CD4-positive, CD25-positive, alpha-beta regulatory T cell (primary cell): ENCODE data around the gene CYTIP. TPM values are rescaled to one million over a fixed set of nuclear protein-coding genes. Genes with fewer than 3 reads are reported as not detected.

Source experiments
- ATAC-seq, 2 donors: fragments of 150-1000 bp; cut with Tn5 transposase; one replicate each; pipeline ENCODE4 v1.10.0; 2021; ENCODE audit warnings: low read depth in 2 of 2, moderate number of reproducible peaks in 2 of 2, moderate library complexity in 1 of 2
- DNase-seq, 3 donors: peaks; one replicate each; pipeline versions ENCODE4 v3.0.0 to v3.0.0-alpha.2; 2012 to 2022; ENCODE audit warnings: mixed read lengths in 1 of 3
- H3K27ac ChIP-seq: one replicate; pipeline ENCODE4 v1.7.0; 2013; ENCODE audit warnings: mild to moderate bottlenecking, low read length; ENCODE audit not compliant: insufficient read depth, poor library complexity, severe bottlenecking
- H3K27me3 ChIP-seq: one replicate; pipeline ENCODE4 v1.7.0; 2013; ENCODE audit warnings: low read length; ENCODE audit not compliant: control insufficient read depth, insufficient read depth
- H3K36me3 ChIP-seq: one replicate; pipeline ENCODE4 v1.7.0; 2013; ENCODE audit warnings: mild to moderate bottlenecking, low read length, moderate library complexity; ENCODE audit not compliant: control insufficient read depth, insufficient read depth
- H3K4me1 ChIP-seq: 2 replicates; pipeline ENCODE4 v1.7.0; 2013; ENCODE audit warnings: mild to moderate bottlenecking, low read length; ENCODE audit not compliant: insufficient read depth, control insufficient read depth, poor library complexity, severe bottlenecking
- H3K4me3 ChIP-seq: one replicate; pipeline ENCODE4 v1.7.0; 2013; ENCODE audit warnings: low read depth, mild to moderate bottlenecking, low read length, moderate library complexity
- H3K9me3 ChIP-seq, 2 experiments: 1 replicate in 1 of 2; 2 replicates in 1 of 2; pipeline ENCODE4 v1.7.0; 2013; ENCODE audit warnings: low read length in 2 of 2, mild to moderate bottlenecking in 1 of 2, moderate library complexity in 1 of 2; ENCODE audit not compliant: control insufficient read depth in 2 of 2
- H3K27ac Mint-ChIP-seq, 3 donors: one replicate each; pipeline ENCODE4 v1.8.0; 2020 to 2022; ENCODE audit warnings: mild to moderate bottlenecking in 3 of 3, mixed read lengths in 3 of 3, moderate library complexity in 2 of 3
- H3K27me3 Mint-ChIP-seq: one replicate; pipeline ENCODE4 v1.8.0; 2022; ENCODE audit warnings: mild to moderate bottlenecking, mixed read lengths
- H3K36me3 Mint-ChIP-seq: one replicate; pipeline ENCODE4 v1.8.0; 2020; ENCODE audit warnings: mixed read lengths
- H3K4me1 Mint-ChIP-seq, 4 donors: one replicate each; pipeline ENCODE4 v1.8.0; 2020 to 2022; ENCODE audit warnings: mixed read lengths in 4 of 4, mild to moderate bottlenecking in 1 of 4
- H3K4me3 Mint-ChIP-seq, 4 donors: one replicate each; pipeline ENCODE4 v1.8.0; 2020 to 2022; ENCODE audit warnings: mild to moderate bottlenecking in 4 of 4, mixed read lengths in 4 of 4, moderate library complexity in 3 of 4
- H3K9me3 Mint-ChIP-seq, 7 donors: one replicate each; pipeline ENCODE4 v1.8.0; 2020 to 2022; ENCODE audit warnings: mixed read lengths in 7 of 7, mild to moderate bottlenecking in 3 of 7, moderate library complexity in 2 of 7
- polyA plus RNA-seq, 4 donors: library from polyadenylated mRNA; unstranded; fragments of 300-500 nt; fragmentation: Illumina TruSeq; gene quantifications; one replicate each; pipeline ENCODE4 v1.2.3, GENCODE V29; 2021
- total RNA-seq: library from RNA; stranded (reverse); gene quantifications from one replicate; pipeline ENCODE4 v1.2.3, GENCODE V29; 2022

The CYTIP gene
- total and polyA plus RNA-seq, 5 donors from 2014 or later = 123 to 454 (median 173) TPM

DNA sequence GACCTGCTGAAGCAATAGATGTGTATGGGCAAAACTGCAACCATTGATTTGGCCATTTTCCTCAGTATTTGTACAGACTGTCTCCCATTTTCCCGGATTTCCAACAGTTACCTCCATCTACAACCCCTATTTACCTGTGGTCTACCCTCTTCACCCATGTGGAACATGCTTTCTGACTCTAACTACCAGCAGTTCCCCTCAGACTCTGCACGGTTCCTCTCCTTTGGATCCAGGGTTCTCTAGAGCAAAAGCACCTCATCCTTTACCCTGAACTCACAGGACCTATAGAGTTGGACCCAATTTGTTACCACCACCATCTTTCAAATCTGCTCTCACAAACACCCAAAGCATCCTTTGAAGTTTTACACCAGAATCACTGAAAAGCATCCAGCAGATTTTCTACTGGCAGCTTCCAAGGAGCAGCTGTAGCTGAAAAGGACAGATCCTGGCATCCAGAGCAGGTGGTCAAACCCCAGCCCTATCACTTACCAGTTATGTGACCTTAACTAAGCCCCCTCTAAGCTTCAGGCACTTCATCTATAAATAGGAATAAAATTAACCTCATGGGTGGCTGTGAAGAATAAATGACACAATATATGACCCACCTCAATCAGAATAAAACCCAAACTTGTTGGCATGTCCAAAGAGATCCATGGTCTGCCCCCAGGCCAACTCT is 15.3 kb downstream of the CYTIP start:
- H3K27ac Mint-ChIP-seq = peak overlapping the region; percentile 92 to 99 (median 96)
- H3K27me3 ChIP-seq = no peaks in the 10 kb centered on the region
- H3K9me3 ChIP-seq = peaks cover 13 to 17% of the 10 kb centered on the region in 2 experiments
- H3K4me1 ChIP-seq = peaks cover 52% of the 10 kb centered on the region
- H3K4me1 Mint-ChIP-seq = peaks cover 60 to 88% (median 77%) of the 10 kb centered on the region in 4 donors
- peaks cover 84% of the 10 kb centered on the region for H3K36me3 Mint-ChIP-seq
- H3K27ac ChIP-seq = peak overlapping the region; percentile 2
- no peak for ATAC-seq
- H3K4me3 ChIP-seq = peak overlapping the region; percentile 39
- peak overlapping the region in 3 of 4 donors; percentile 14 to 84 (median 61) for H3K4me3 Mint-ChIP-seq
- H3K36me3 ChIP-seq = peaks cover 98% of the 10 kb centered on the region
- H3K9me3 Mint-ChIP-seq = peaks cover 0 to 14% (median 4%) of the 10 kb centered on the region in 7 donors
- no peaks in the 10 kb centered on the region for H3K27me3 Mint-ChIP-seq
- DNase-seq = no peak

GRCh38 chr2:157427922-157428303 is 16.0 kb downstream of the CYTIP start:
- H3K36me3 Mint-ChIP-seq = peaks cover 84% of the 10 kb centered on the region
- H3K4me1 ChIP-seq = peaks cover 45% of the 10 kb centered on the region

GRCh38 chr2:157427003-157427921 is 16.6 kb downstream of the CYTIP start:
- Histone ChIP-seq H3K4me1 (peaks cover 41% of the 10 kb centered on the region), H3K27ac (peak overlapping the region; percentile 52), H3K27me3 (no peaks in the 10 kb centered on the region), H3K4me3 (peak overlapping the region; percentile 39), H3K36me3 (peaks cover 97% of the 10 kb centered on the region), H3K9me3 (peaks cover 13 to 17% of the 10 kb centered on the region in 2 experiments)
- DNase-seq (no peak), ATAC-seq (no peak)
- Mint-ChIP-seq H3K36me3 (peaks cover 80% of the 10 kb centered on the region), H3K27ac (peak overlapping the region; percentile 23 to 94 (median 24)), H3K4me1 (peaks cover 47 to 85% (median 71%) of the 10 kb centered on the region in 4 donors), H3K9me3 (peaks cover 0 to 14% (median 4%) of the 10 kb centered on the region in 7 donors), H3K27me3 (no peaks in the 10 kb centered on the region), H3K4me3 (peak overlapping the region; percentile 28 to 84 (median 58))

More at GRCh38 chr2:157427922-157428303, 16.0 kb downstream of the CYTIP start:
- Histone ChIP-seq H3K9me3 (peaks cover 13 to 17% of the 10 kb centered on the region in 2 experiments), H3K36me3 (peaks cover 98% of the 10 kb centered on the region), H3K4me3 (peak overlapping the region; percentile 39), H3K27me3 (no peaks in the 10 kb centered on the region), H3K27ac (peak overlapping the region; percentile 36)
- H3K4me3 Mint-ChIP-seq = peak overlapping the region in 2 of 4 donors; percentile 14 to 84
- DNase-seq = no peak
- H3K27ac Mint-ChIP-seq = peak overlapping the region in 2 of 3 donors; percentile 27 to 79
- no peaks in the 10 kb centered on the region for H3K27me3 Mint-ChIP-seq
- ATAC-seq = no peak
- H3K9me3 Mint-ChIP-seq = peaks cover 0 to 14% (median 4%) of the 10 kb centered on the region in 7 donors
- peaks cover 54 to 87% (median 76%) of the 10 kb centered on the region in 4 donors for H3K4me1 Mint-ChIP-seq

GRCh38 chr2:157426477-157426994 is 17.4 kb downstream of the CYTIP start:
- Mint-ChIP-seq H3K36me3 (peaks cover 80% of the 10 kb centered on the region), H3K9me3 (peaks cover 0 to 14% (median 5%) of the 10 kb centered on the region in 7 donors), H3K27me3 (no peaks in the 10 kb centered on the region), H3K4me1 (peaks cover 47 to 85% (median 70%) of the 10 kb centered on the region in 4 donors), H3K4me3 (peak overlapping the region; percentile 32 to 84 (median 58)), H3K27ac (peak overlapping the region in 2 of 3 donors; percentile 79 to 94)
- peak overlapping the region; percentile 39 for H3K4me3 ChIP-seq
- no peak for DNase-seq
- peaks cover 41% of the 10 kb centered on the region for H3K4me1 ChIP-seq
- peak overlapping the region; percentile 52 for H3K27ac ChIP-seq
- ATAC-seq = no peak
- H3K36me3 ChIP-seq = peaks cover 97% of the 10 kb centered on the region
- no peaks in the 10 kb centered on the region for H3K27me3 ChIP-seq
- H3K9me3 ChIP-seq = peaks cover 13 to 17% of the 10 kb centered on the region in 2 experiments

GRCh38 chr2:157424374-157424773 is 19.5 kb downstream of the CYTIP start:
- peak overlapping the region; percentile 22 for H3K4me3 ChIP-seq
- Mint-ChIP-seq H3K9me3 (peaks cover 0 to 14% (median 5%) of the 10 kb centered on the region in 7 donors), H3K36me3 (peaks cover 82% of the 10 kb centered on the region), H3K4me3 (peak overlapping the region in 1 of 4 donors; percentile 43), H3K27ac (no peak overlapping the region), H3K4me1 (peaks cover 52 to 84% (median 70%) of the 10 kb centered on the region in 4 donors), H3K27me3 (no peaks in the 10 kb centered on the region)
- DNase-seq = no peak
- peaks cover 13 to 17% of the 10 kb centered on the region in 2 experiments for H3K9me3 ChIP-seq
- no peak for ATAC-seq
- peaks cover 97% of the 10 kb centered on the region for H3K36me3 ChIP-seq
- H3K27me3 ChIP-seq = no peaks in the 10 kb centered on the region
- H3K4me1 ChIP-seq = peaks cover 50% of the 10 kb centered on the region
- H3K27ac ChIP-seq = peak overlapping the region; percentile 15

- Histone ChIP-seq H3K27me3 (no peaks in the 10 kb centered on the region), H3K9me3 (peaks cover 9 to 17% of the 10 kb centered on the region in 2 experiments), H3K4me1 (peaks cover 56% of the 10 kb centered on the region), H3K36me3 (peaks cover 93% of the 10 kb centered on the region), H3K27ac (peak overlapping the region; percentile 92), H3K4me3 (peak overlapping the region; percentile 42)
- DNase-seq (no peak), ATAC-seq (no peak)
- peaks cover 75% of the 10 kb centered on the region for H3K36me3 Mint-ChIP-seq
- H3K4me3 Mint-ChIP-seq = peak overlapping the region in 3 of 4 donors; percentile 35 to 77 (median 65)
- H3K27me3 Mint-ChIP-seq = peaks cover 4% of the 10 kb centered on the region
- H3K27ac Mint-ChIP-seq = peak overlapping the region; percentile 92 to 95 (median 94)
- H3K9me3 Mint-ChIP-seq = peaks cover 0 to 8% (median 2%) of the 10 kb centered on the region in 7 donors
- H3K4me1 Mint-ChIP-seq = peaks cover 57 to 83% (median 65%) of the 10 kb centered on the region in 4 donors
Measured at GRCh38 chr2:157421964-157422363, 21.9 kb downstream of the CYTIP start.

DNA sequence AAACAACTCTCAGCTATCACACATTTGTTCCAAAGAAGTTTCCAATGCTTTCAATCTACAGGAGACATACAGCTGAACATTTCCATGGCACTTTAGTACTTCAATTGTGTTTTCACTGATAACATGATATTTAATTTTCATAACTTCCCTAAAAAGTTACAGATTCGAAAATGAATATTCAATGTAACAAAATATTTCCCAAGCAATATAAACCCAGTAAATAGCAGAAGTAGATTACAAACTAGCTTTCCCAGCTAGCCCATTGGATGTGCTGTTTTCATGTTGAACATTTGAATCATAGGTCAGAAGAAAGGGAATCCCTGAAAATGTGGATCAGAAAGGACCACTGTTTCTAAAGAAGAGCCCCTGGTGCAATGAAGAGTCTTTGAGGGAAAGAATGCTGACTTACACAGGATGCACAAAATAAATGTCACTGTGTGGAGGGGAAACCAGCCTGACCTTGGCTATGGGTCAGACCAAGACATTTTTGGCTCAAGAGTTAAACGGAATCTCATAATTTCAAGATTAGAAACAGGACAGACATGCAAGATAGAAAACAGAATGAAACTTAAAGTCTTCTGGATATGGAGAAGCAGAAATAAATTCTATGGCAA is 22.5 kb downstream of the CYTIP start:
- Mint-ChIP-seq H3K36me3 (peaks cover 74% of the 10 kb centered on the region), H3K27me3 (peaks cover 4% of the 10 kb centered on the region), H3K9me3 (peaks cover 0 to 5% (median 2%) of the 10 kb centered on the region in 7 donors), H3K27ac (peak overlapping the region; percentile 92 to 95 (median 94)), H3K4me1 (peaks cover 52 to 82% (median 64%) of the 10 kb centered on the region in 4 donors), H3K4me3 (peak overlapping the region; percentile 65 to 82 (median 78))
- Histone ChIP-seq H3K4me3 (peak overlapping the region; percentile 42), H3K36me3 (peaks cover 93% of the 10 kb centered on the region), H3K9me3 (peaks cover 3 to 11% of the 10 kb centered on the region in 2 experiments), H3K27ac (peak overlapping the region; percentile 92), H3K27me3 (no peaks in the 10 kb centered on the region), H3K4me1 (peaks cover 61% of the 10 kb centered on the region)
- DNase-seq (no peak), ATAC-seq (no peak)
